Natural killer cell (primary cell): ENCODE data around the gene P2RY12. TPM values are rescaled to one million over a fixed set of nuclear protein-coding genes. Genes with fewer than 3 reads are reported as not detected.

Source experiments
- ATAC-seq, 3 donors: fragments of 150-1000 bp in 2 of 3; fragments of 200-7000 bp in 1 of 3; cut with Tn5 transposase; 1 replicate in 1 of 3; 2 replicates in 2 of 3; pipeline ENCODE4 v1.10.0; 2021; ENCODE audit warnings: mild to moderate bottlenecking in 2 of 3, moderate library complexity in 2 of 3
- DNase-seq, 2 donors: peaks; one replicate each; pipeline versions ENCODE4 v3.0.0 to v3.0.0-alpha.2; 2013 to 2021; ENCODE audit warnings: mixed read lengths in 1 of 2
- H3K27ac ChIP-seq: one replicate; pipeline ENCODE4 v1.5.1; 2013; ENCODE audit warnings: mild to moderate bottlenecking, low read length
- H3K27me3 ChIP-seq: one replicate; pipeline ENCODE4 v1.6.1; 2013; ENCODE audit warnings: low read length; ENCODE audit not compliant: control insufficient read depth, insufficient read depth
- H3K36me3 ChIP-seq: one replicate; pipeline ENCODE4 v1.6.1; 2013; ENCODE audit warnings: low read length; ENCODE audit not compliant: control insufficient read depth, insufficient read depth
- H3K4me1 ChIP-seq: one replicate; pipeline ENCODE4 v1.6.1; 2013; ENCODE audit warnings: low read length; ENCODE audit not compliant: control insufficient read depth, insufficient read depth
- H3K4me3 ChIP-seq: one replicate; pipeline ENCODE4 v1.5.1; 2013; ENCODE audit warnings: low read length
- H3K9me3 ChIP-seq: one replicate; pipeline ENCODE4 v1.6.1; 2013; ENCODE audit warnings: low read length; ENCODE audit not compliant: control insufficient read depth, insufficient read depth
- H3K27ac Mint-ChIP-seq, 2 donors: one replicate each; pipeline ENCODE4 v1.8.0; 2022; ENCODE audit warnings: mild to moderate bottlenecking in 2 of 2, mixed read lengths in 2 of 2, moderate library complexity in 1 of 2
- H3K27me3 Mint-ChIP-seq, 2 donors: one replicate each; pipeline ENCODE4 v1.8.0; 2022; ENCODE audit warnings: low read depth in 2 of 2, mixed read lengths in 2 of 2
- H3K36me3 Mint-ChIP-seq: one replicate; pipeline ENCODE4 v1.8.0; 2022; ENCODE audit warnings: mixed read lengths
- H3K4me1 Mint-ChIP-seq, 2 donors: one replicate each; pipeline ENCODE4 v1.8.0; 2022; ENCODE audit warnings: mixed read lengths in 2 of 2
- H3K4me3 Mint-ChIP-seq: one replicate; pipeline ENCODE4 v1.8.0; 2022; ENCODE audit warnings: mild to moderate bottlenecking, moderate library complexity, mixed read lengths
- H3K9me3 Mint-ChIP-seq, 2 donors: one replicate each; pipeline ENCODE4 v1.8.0; 2022; ENCODE audit warnings: mixed read lengths in 2 of 2
- CTCF ChIP-seq: fragments of 200-600 bp; IDR thresholded peaks from one replicate; pipeline ENCODE4 v1.8.0; 2022; ENCODE audit warnings: antibody characterized with exemption
- WGBS: methylation state at CpG from one replicate; pipeline ENCODE4 v1.1.7; 2013; ENCODE audit warnings: missing lambda C conversion rate; ENCODE audit not compliant: insufficient coverage; 5-methylcytosine and 5-hydroxymethylcytosine counted together
- intact Hi-C: fragments of 100-400 bp; cut with micrococcal nuclease; formaldehyde crosslinking; loops from one replicate; pipeline ENCODE4 v1.14.2; 2022
- total RNA-seq, 4 donors: library from RNA; stranded (reverse); fragments of 120-200 nt in 1 of 4; gene quantifications; one replicate each; pipeline versions ENCODE4 v1.2.3 to v1.2.4, GENCODE V29; 2013 to 2022

The P2RY12 gene
- total RNA-seq, 3 donors from 2014 or later (not counting 1 experiment from before 2014, with no cell fraction given) = 0.52 to 1.6 (median 1.3) TPM

- Histone ChIP-seq H3K4me3 (no peak overlapping the region), H3K4me1 (peaks cover 3% of the 10 kb centered on the region), H3K27ac (no peak overlapping the region), H3K27me3 (no peaks in the 10 kb centered on the region), H3K9me3 (no peaks in the 10 kb centered on the region), H3K36me3 (no peaks in the 10 kb centered on the region)
- no peak for TF ChIP-seq CTCF
- H3K9me3 Mint-ChIP-seq = no peaks in the 10 kb centered on the region
- H3K27me3 Mint-ChIP-seq = no peaks in the 10 kb centered on the region
- intact Hi-C loops = no loop called here
- 87% methylated on average over 4 of the region's 5 CpGs for WGBS
- no peak overlapping the region for H3K4me3 Mint-ChIP-seq
- DNase-seq (no peak), ATAC-seq (no peak)
- H3K27ac Mint-ChIP-seq = no peak overlapping the region
- no peaks in the 10 kb centered on the region for H3K36me3 Mint-ChIP-seq
- peaks cover 0 to 5% of the 10 kb centered on the region in 2 donors for H3K4me1 Mint-ChIP-seq
Observed at GRCh38 chr3:151430821-151431484, 46.4 kb upstream of the P2RY12 start.

GRCh38 chr3:151428386-151428785 is 43.8 kb upstream of the P2RY12 start:
- 92% methylated on average over 2 of the region's 2 CpGs for WGBS
- Mint-ChIP-seq H3K27ac (no peak overlapping the region), H3K4me1 (peaks cover 0 to 6% of the 10 kb centered on the region in 2 donors), H3K9me3 (no peaks in the 10 kb centered on the region), H3K4me3 (no peak overlapping the region), H3K36me3 (no peaks in the 10 kb centered on the region), H3K27me3 (no peaks in the 10 kb centered on the region)
- intact Hi-C loops = no loop called here
- H3K4me1 ChIP-seq = peaks cover 3% of the 10 kb centered on the region
- no peaks in the 10 kb centered on the region for H3K27me3 ChIP-seq
- no peak for ATAC-seq
- no peak for TF ChIP-seq CTCF
- no peak for DNase-seq
- H3K4me3 ChIP-seq = no peak overlapping the region
- no peaks in the 10 kb centered on the region for H3K9me3 ChIP-seq
- no peak overlapping the region for H3K27ac ChIP-seq
- no peaks in the 10 kb centered on the region for H3K36me3 ChIP-seq

GRCh38 chr3:151426341-151426657 is 41.7 kb upstream of the P2RY12 start:
- H3K27ac Mint-ChIP-seq = no peak overlapping the region
- Histone ChIP-seq H3K9me3 (no peaks in the 10 kb centered on the region), H3K27me3 (no peaks in the 10 kb centered on the region), H3K27ac (no peak overlapping the region), H3K4me3 (no peak overlapping the region), H3K4me1 (peaks cover 3% of the 10 kb centered on the region), H3K36me3 (no peaks in the 10 kb centered on the region)
- peaks cover 4 to 6% of the 10 kb centered on the region in 2 donors for H3K4me1 Mint-ChIP-seq
- H3K4me3 Mint-ChIP-seq = no peak overlapping the region
- H3K27me3 Mint-ChIP-seq = no peaks in the 10 kb centered on the region
- DNase-seq (no peak), ATAC-seq (peak in 1 of 3 donors; percentile 26)
- no peaks in the 10 kb centered on the region for H3K36me3 Mint-ChIP-seq
- intact Hi-C loops = no loop called here
- no peaks in the 10 kb centered on the region for H3K9me3 Mint-ChIP-seq
- no peak for TF ChIP-seq CTCF
